ENCODE measurements around the gene CFAP97D2. TPM values are rescaled to one million over a fixed set of nuclear protein-coding genes. Genes with fewer than 3 reads are reported as not detected.

The CFAP97D2 gene
- total and polyA plus RNA-seq, 8 donors = 0.75 to 5.8 (median 3.1) TPM

GRCh38 chr13:114134944-114135610 is 44.0 kb upstream of the CFAP97D2 start:
- no peak for FAIRE-seq

DNA sequence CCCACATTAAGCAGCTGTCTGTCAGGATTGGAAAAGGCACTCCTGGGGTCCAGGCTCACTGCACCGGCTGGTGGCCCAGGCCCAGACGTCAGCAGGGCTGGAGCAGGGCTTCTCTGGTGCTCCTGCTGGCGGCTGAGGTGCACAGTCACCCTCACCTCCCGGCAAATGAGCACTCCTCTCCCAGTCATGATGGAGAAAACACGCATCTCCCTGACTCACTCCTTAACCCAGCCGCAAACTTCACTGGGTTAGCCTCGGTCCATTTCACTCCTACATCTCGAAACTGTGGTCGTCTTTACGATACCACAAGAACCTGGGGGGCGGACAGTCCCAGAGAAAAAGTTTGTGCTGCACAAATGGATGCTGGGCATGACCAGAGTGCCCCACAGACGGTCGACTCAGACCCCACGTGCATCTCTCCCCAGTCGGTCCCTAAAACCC is 43.3 kb upstream of the CFAP97D2 start:
- no peaks in the 10 kb centered on the region for H3K9me3 ChIP-seq
- DNase-seq (peak in 1 of 6 donors; percentile 33), FAIRE-seq (no peak), ATAC-seq (no peak)
- TF ChIP-seq, protein P1, sequence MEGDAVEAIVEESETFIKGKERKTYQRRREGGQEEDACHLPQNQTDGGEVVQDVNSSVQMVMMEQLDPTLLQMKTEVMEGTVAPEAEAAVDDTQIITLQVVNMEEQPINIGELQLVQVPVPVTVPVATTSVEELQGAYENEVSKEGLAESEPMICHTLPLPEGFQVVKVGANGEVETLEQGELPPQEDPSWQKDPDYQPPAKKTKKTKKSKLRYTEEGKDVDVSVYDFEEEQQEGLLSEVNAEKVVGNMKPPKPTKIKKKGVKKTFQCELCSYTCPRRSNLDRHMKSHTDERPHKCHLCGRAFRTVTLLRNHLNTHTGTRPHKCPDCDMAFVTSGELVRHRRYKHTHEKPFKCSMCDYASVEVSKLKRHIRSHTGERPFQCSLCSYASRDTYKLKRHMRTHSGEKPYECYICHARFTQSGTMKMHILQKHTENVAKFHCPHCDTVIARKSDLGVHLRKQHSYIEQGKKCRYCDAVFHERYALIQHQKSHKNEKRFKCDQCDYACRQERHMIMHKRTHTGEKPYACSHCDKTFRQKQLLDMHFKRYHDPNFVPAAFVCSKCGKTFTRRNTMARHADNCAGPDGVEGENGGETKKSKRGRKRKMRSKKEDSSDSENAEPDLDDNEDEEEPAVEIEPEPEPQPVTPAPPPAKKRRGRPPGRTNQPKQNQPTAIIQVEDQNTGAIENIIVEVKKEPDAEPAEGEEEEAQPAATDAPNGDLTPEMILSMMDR (IDR thresholded peaks at IDR 0.05) = no peak
- no peak overlapping the region for H3K27ac ChIP-seq
- WGBS, 2 donors = 91 to 96% methylated on average over 15 of the region's 15 CpGs
- no peaks in the 10 kb centered on the region for H3K36me3 ChIP-seq
- H3K4me1 ChIP-seq = no peaks in the 10 kb centered on the region
- H3K4me3 ChIP-seq = no peak overlapping the region
- intact Hi-C loops (cut with DNase I) = no loop called here
- no peaks in the 10 kb centered on the region for H3K27me3 ChIP-seq

More at GRCh38 chr13:114134944-114135610, 44.0 kb upstream of the CFAP97D2 start:
- DNase-seq (peak in 1 of 6 donors; percentile 19), ATAC-seq (no peak)
- Histone ChIP-seq H3K4me1 (peaks cover 0 to 5% (median under 1%) of the 10 kb centered on the region in 3 donors), H3K9me3 (no peaks in the 10 kb centered on the region), H3K27me3 (no peaks in the 10 kb centered on the region), H3K27ac (no peak overlapping the region), H3K36me3 (no peaks in the 10 kb centered on the region), H3K4me3 (no peak overlapping the region)
- WGBS, 2 donors = 48 to 50% methylated on average over 12 of the region's 12 CpGs
- intact Hi-C loops (cut with DNase I) = no loop called here
- TF ChIP-seq, protein P1 (IDR thresholded peaks at IDR 0.05) = no peak

- WGBS, 2 donors = 85 to 86% methylated on average over 7 of the region's 7 CpGs
- DNase-seq (peak in 1 of 6 donors; percentile 21), FAIRE-seq (no peak), ATAC-seq (no peak)
- TF ChIP-seq, protein P1 (IDR thresholded peaks at IDR 0.05) = no peak
- Histone ChIP-seq H3K36me3 (no peaks in the 10 kb centered on the region), H3K4me3 (no peak overlapping the region), H3K27ac (no peak overlapping the region), H3K27me3 (no peaks in the 10 kb centered on the region), H3K4me1 (no peaks in the 10 kb centered on the region), H3K9me3 (no peaks in the 10 kb centered on the region)
- intact Hi-C loops (cut with DNase I) = no loop called here
Observed at GRCh38 chr13:114136576-114136975, 42.5 kb upstream of the CFAP97D2 start.

- intact Hi-C loops (cut with DNase I) = no loop called here
- Histone ChIP-seq H3K27me3 (no peaks in the 10 kb centered on the region), H3K27ac (no peak overlapping the region), H3K36me3 (no peaks in the 10 kb centered on the region), H3K9me3 (no peaks in the 10 kb centered on the region), H3K4me3 (no peak overlapping the region), H3K4me1 (peaks cover 6 to 13% (median 11%) of the 10 kb centered on the region in 3 donors)
- 59 to 70% methylated on average over 25 of the region's 25 CpGs for WGBS, 2 donors
- ATAC-seq = no peak
- peak in 3 of 6 donors; percentile 24 to 48 (median 41) for DNase-seq
- no peak for FAIRE-seq
- TF ChIP-seq, protein P1 (IDR thresholded peaks at IDR 0.05) = no peak
Observed at GRCh38 chr13:114140131-114140905, 38.7 kb upstream of the CFAP97D2 start.
